Type B pancreatic cell (in vitro differentiated cells): ENCODE measurements around the gene E2F7. TPM values are rescaled to one million over a fixed set of nuclear protein-coding genes. Genes with fewer than 3 reads are reported as not detected.

Experiments
- DNase-seq: peaks from one replicate; pipeline ENCODE4 v3.0.0; 2021; ENCODE audit warnings: mixed read lengths; ENCODE audit not compliant: unreplicated experiment; ENCODE audit errors: extremely low spot score
- H3K27ac Mint-ChIP-seq: 2 replicates; pipeline ENCODE4 v1.8.0; 2021; ENCODE audit warnings: mild to moderate bottlenecking, mixed read lengths
- H3K27me3 Mint-ChIP-seq: 2 replicates; pipeline ENCODE4 v1.8.0; 2021; ENCODE audit warnings: mixed read lengths
- H3K36me3 Mint-ChIP-seq: 2 replicates; pipeline ENCODE4 v1.8.0; 2021; ENCODE audit warnings: mixed read lengths
- H3K4me1 Mint-ChIP-seq: one replicate; pipeline ENCODE4 v1.8.0; 2021; ENCODE audit warnings: mixed read lengths; ENCODE audit not compliant: unreplicated experiment
- H3K4me3 Mint-ChIP-seq: 2 replicates; pipeline ENCODE4 v1.8.0; 2021; ENCODE audit warnings: mild to moderate bottlenecking, mixed read lengths
- H3K9me3 Mint-ChIP-seq: 2 replicates; pipeline ENCODE4 v1.8.0; 2021; ENCODE audit warnings: mixed read lengths
- CTCF ChIP-seq: fragments of 200-600 bp; sonication (generic); conservative IDR thresholded peaks from 2 replicates; pipeline ENCODE4 v1.5.0; 2021; ENCODE audit warnings: antibody characterized with exemption, mild to moderate bottlenecking
- total RNA-seq: library from RNA; stranded (reverse); gene quantifications from 2 replicates; pipeline ENCODE4 v1.2.1, GENCODE V29; 2021; ENCODE audit warnings: low replicate concordance

Gene E2F7
- total RNA-seq, 1 donor from 2014 or later = 24.8 TPM

- no peaks in the 10 kb centered on the region for H3K4me1 Mint-ChIP-seq
- no peaks in the 10 kb centered on the region for H3K36me3 Mint-ChIP-seq
- no peak for DNase-seq
- H3K4me3 Mint-ChIP-seq = no peak overlapping the region
- no peak overlapping the region for H3K27ac Mint-ChIP-seq
- no peaks in the 10 kb centered on the region for H3K27me3 Mint-ChIP-seq
- TF ChIP-seq CTCF = no peak
- H3K9me3 Mint-ChIP-seq = peaks cover 22% of the 10 kb centered on the region
Observed at GRCh38 chr12:76983420-76983819, 81.9 kb downstream of the E2F7 start.

DNA sequence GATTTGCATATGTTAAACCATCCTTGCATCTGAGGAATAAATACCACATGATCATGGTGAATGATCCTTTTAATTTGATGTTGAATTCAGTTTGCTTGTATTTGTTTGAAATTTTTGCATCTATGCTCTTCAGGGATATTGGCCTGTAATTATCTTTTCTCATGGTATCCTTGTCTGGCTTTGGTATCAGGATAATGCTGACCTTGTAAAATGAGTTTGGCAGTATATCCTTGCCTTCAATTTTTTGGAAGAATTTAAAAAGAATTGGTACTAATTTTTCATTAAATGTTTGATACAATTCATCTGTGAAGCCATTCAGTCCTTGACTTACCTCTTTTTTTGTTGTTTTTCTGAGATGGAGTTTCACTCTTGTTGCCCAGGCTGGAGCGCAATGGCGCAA, 85.2 kb downstream of the E2F7 start:
- TF ChIP-seq CTCF = no peak
- Mint-ChIP-seq H3K36me3 (no peaks in the 10 kb centered on the region), H3K4me1 (no peaks in the 10 kb centered on the region), H3K4me3 (no peak overlapping the region), H3K27me3 (peaks cover 4% of the 10 kb centered on the region), H3K27ac (no peak overlapping the region), H3K9me3 (peaks cover 22% of the 10 kb centered on the region)
- DNase-seq = no peak

GRCh38 chr12:76976777-76977382, 88.5 kb downstream of the E2F7 start:
- DNase-seq = no peak
- no peak overlapping the region for H3K27ac Mint-ChIP-seq
- no peaks in the 10 kb centered on the region for H3K4me1 Mint-ChIP-seq
- peaks cover 2% of the 10 kb centered on the region for H3K9me3 Mint-ChIP-seq
- no peak for TF ChIP-seq CTCF
- H3K27me3 Mint-ChIP-seq = peaks cover 11% of the 10 kb centered on the region
- H3K4me3 Mint-ChIP-seq = no peak overlapping the region
- no peaks in the 10 kb centered on the region for H3K36me3 Mint-ChIP-seq

Other genes starting within 250 kb of the E2F7 start
- 43.2 and 88.9 TPM in 2 replicates for gene CSRP2, start 186.6 kb downstream of the E2F7 start, total RNA-seq